Smooth muscle cell of the brain vasculature (primary cell): ENCODE data around the gene ZNF516.

Experiments used
- DNase-seq: peaks from one replicate; pipeline ENCODE4 v3.0.0-alpha.2; 2012; ENCODE audit warnings: low read depth, low spot score

ZNF516 gene

GRCh38 chr18:76468345-76469304, 26.4 kb downstream of the ZNF516 start:
- DNase-seq: no peak

GRCh38 chr18:76467371-76468190, 27.5 kb downstream of the ZNF516 start:
- DNase-seq: no peak

GRCh38 chr18:76466410-76466991, 28.5 kb downstream of the ZNF516 start:
- no peak for DNase-seq

GRCh38 chr18:76465630-76466409, 29.2 kb downstream of the ZNF516 start:
- DNase-seq: no peak

- no peak for DNase-seq
These were observed 30.5 kb downstream of the ZNF516 start for GRCh38 chr18:76464281-76465259.

- DNase-seq: no peak
These were observed 31.2 kb downstream of the ZNF516 start for GRCh38 chr18:76463872-76464271.

GRCh38 chr18:76463358-76463757, 31.7 kb downstream of the ZNF516 start:
- no peak for DNase-seq

- no peak for DNase-seq
These were observed 32.7 kb downstream of the ZNF516 start for GRCh38 chr18:76462326-76462694.

GRCh38 chr18:76461692-76462325, 33.2 kb downstream of the ZNF516 start:
- DNase-seq: no peak

GRCh38 chr18:76461148-76461547, 33.9 kb downstream of the ZNF516 start:
- no peak for DNase-seq

GRCh38 chr18:76460482-76460881, 34.6 kb downstream of the ZNF516 start:
- no peak for DNase-seq

- peak; percentile 79 for DNase-seq
These were observed 35.2 kb downstream of the ZNF516 start for GRCh38 chr18:76459687-76460350.

GRCh38 chr18:76459312-76459686, 35.7 kb downstream of the ZNF516 start:
- DNase-seq: no peak

- DNase-seq: no peak
These were observed 36.3 kb downstream of the ZNF516 start for GRCh38 chr18:76458522-76459311.

GRCh38 chr18:76457957-76458356, 37.1 kb downstream of the ZNF516 start:
- no peak for DNase-seq

- DNase-seq: no peak
These were observed 37.6 kb downstream of the ZNF516 start for GRCh38 chr18:76457475-76457874.

- no peak for DNase-seq
These were observed 38.2 kb downstream of the ZNF516 start for GRCh38 chr18:76456823-76457222.

GRCh38 chr18:76456018-76456750, 38.9 kb downstream of the ZNF516 start:
- DNase-seq: no peak
